H9 (cell line): ENCODE measurements around the gene PCDHB13. TPM values are rescaled to one million over a fixed set of nuclear protein-coding genes. Genes with fewer than 3 reads are reported as not detected.
"Not testable (repeated sequence)": the region's sequence is repeated elsewhere in the genome, so short reads cannot be mapped to it uniquely, and the experiment has no call there.

ENCODE experiments used
- DNase-seq: peaks from one replicate; pipeline ENCODE4 v3.0.0-alpha.2; 2017
- H2AFZ ChIP-seq: one replicate; pipeline ENCODE4 v1.6.1; 2013; ENCODE audit warnings: mild to moderate bottlenecking, low read length, control low read depth, moderate library complexity
- H2AK5ac ChIP-seq: 2 replicates; pipeline ENCODE4 v1.6.1; 2013; ENCODE audit warnings: low read length, control low read depth, mixed read lengths; ENCODE audit not compliant: insufficient read length
- H2BK120ac ChIP-seq: one replicate; pipeline ENCODE4 v1.6.1; 2013; ENCODE audit warnings: low read depth, mild to moderate bottlenecking, low read length, control low read depth, inconsistent platforms; ENCODE audit not compliant: poor library complexity, severe bottlenecking
- H2BK12ac ChIP-seq: 2 replicates; pipeline ENCODE4 v1.6.1; 2013; ENCODE audit warnings: low read length, control low read depth, mixed read lengths, low read depth; ENCODE audit not compliant: insufficient read length
- H2BK15ac ChIP-seq: 2 replicates; pipeline ENCODE4 v1.6.1; 2013; ENCODE audit warnings: low read depth, low read length, control low read depth
- H2BK20ac ChIP-seq: one replicate; pipeline ENCODE4 v1.6.1; 2013; ENCODE audit warnings: low read depth, mild to moderate bottlenecking, low read length, control low read depth, inconsistent platforms; ENCODE audit not compliant: poor library complexity, severe bottlenecking
- H2BK5ac ChIP-seq: 2 replicates; pipeline ENCODE4 v1.6.1; 2013; ENCODE audit warnings: low read length, control low read depth, mixed read lengths; ENCODE audit not compliant: insufficient read length
- H3K14ac ChIP-seq: 2 replicates; pipeline ENCODE4 v1.6.1; 2013; ENCODE audit warnings: low read length, control low read depth; ENCODE audit not compliant: insufficient read depth
- H3K18ac ChIP-seq: 2 replicates; pipeline ENCODE4 v1.6.1; 2013; ENCODE audit warnings: low read depth, mild to moderate bottlenecking, mixed read lengths, low read length, control low read depth; ENCODE audit not compliant: insufficient read length
- H3K23ac ChIP-seq: 2 replicates; pipeline ENCODE4 v1.6.1; 2013; ENCODE audit warnings: low read length, control low read depth, mixed read lengths, low read depth; ENCODE audit not compliant: insufficient read length
- H3K23me2 ChIP-seq: 2 replicates; pipeline ENCODE4 v1.6.1; 2013; ENCODE audit warnings: low read depth, mild to moderate bottlenecking, mixed read lengths, low read length, control low read depth; ENCODE audit not compliant: insufficient read length, poor library complexity, severe bottlenecking
- H3K27ac ChIP-seq: 2 replicates; pipeline ENCODE4 v1.5.1; 2013; ENCODE audit warnings: low read length, control low read depth, mixed read lengths, low read depth; ENCODE audit not compliant: insufficient read length
- H3K27me3 ChIP-seq: 2 replicates; pipeline ENCODE4 v1.6.1; 2013; ENCODE audit warnings: low read length, control low read depth, inconsistent platforms; ENCODE audit not compliant: insufficient read depth
- H3K4ac ChIP-seq: 2 replicates; pipeline ENCODE4 v1.6.1; 2013; ENCODE audit warnings: low read depth, mild to moderate bottlenecking, control low read depth, inconsistent platforms, low read length, moderate library complexity
- H3K4me1 ChIP-seq: 2 replicates; pipeline ENCODE4 v1.6.1; 2013; ENCODE audit warnings: low read length, control low read depth, inconsistent platforms; ENCODE audit not compliant: insufficient read depth
- H3K4me2 ChIP-seq: 2 replicates; pipeline ENCODE4 v1.6.1; 2013; ENCODE audit warnings: low read length, control low read depth, mixed read lengths; ENCODE audit not compliant: insufficient read length, insufficient read depth
- H3K56ac ChIP-seq: 2 replicates; pipeline ENCODE4 v1.6.1; 2013; ENCODE audit warnings: low read depth, mild to moderate bottlenecking, mixed read lengths, low read length, control low read depth; ENCODE audit not compliant: insufficient read length
- H3K79me1 ChIP-seq: 2 replicates; pipeline ENCODE4 v1.6.1; 2013; ENCODE audit warnings: low read depth, mild to moderate bottlenecking, moderate library complexity, low read length, control low read depth, inconsistent platforms; ENCODE audit not compliant: insufficient read depth, poor library complexity, severe bottlenecking
- H3K79me2 ChIP-seq: 2 replicates; pipeline ENCODE4 v1.6.1; 2013; ENCODE audit warnings: low read length, control low read depth, inconsistent platforms; ENCODE audit not compliant: insufficient read depth
- H3K9ac ChIP-seq: 2 replicates; pipeline ENCODE4 v1.6.1; 2013; ENCODE audit warnings: low read length, control low read depth, mixed read lengths; ENCODE audit not compliant: insufficient read length; ENCODE audit errors: extremely low read depth
- H3K9me3 ChIP-seq: one replicate; pipeline ENCODE4 v1.6.1; 2013; ENCODE audit warnings: low read depth, low read length, inconsistent platforms; ENCODE audit not compliant: control insufficient read depth
- H3T11ph ChIP-seq: one replicate; pipeline ENCODE4 v1.6.1; 2013; ENCODE audit warnings: mild to moderate bottlenecking, low read length, control low read depth, inconsistent platforms
- H4K20me1 ChIP-seq: one replicate; pipeline ENCODE4 v1.6.1; 2013; ENCODE audit not compliant: control insufficient read depth, insufficient read length, insufficient read depth
- H4K5ac ChIP-seq: 2 replicates; pipeline ENCODE4 v1.6.1; 2013; ENCODE audit warnings: low read depth, mild to moderate bottlenecking, mixed read lengths, low read length, control low read depth; ENCODE audit not compliant: insufficient read length
- H4K8ac ChIP-seq: replicated peaks from 2 replicates; pipeline ENCODE4 v1.6.1; 2013; ENCODE audit warnings: low read length, control low read depth, mixed read lengths, low read depth; ENCODE audit not compliant: insufficient read length
- H4K91ac ChIP-seq: 2 replicates; pipeline ENCODE4 v1.6.1; 2013; ENCODE audit warnings: low read depth, mild to moderate bottlenecking, moderate library complexity, mixed read lengths, low read length, control low read depth; ENCODE audit not compliant: insufficient read length
- H3K27ac Mint-ChIP-seq, 3 experiments: 2 replicates in 2 of 3; 3 replicates in 1 of 3; pipeline ENCODE4 v1.8.0; 2020 to 2021; ENCODE audit warnings: mixed read lengths in 3 of 3, mild to moderate bottlenecking in 1 of 3, moderate library complexity in 1 of 3
- H3K27me3 Mint-ChIP-seq: 2 replicates; pipeline ENCODE4 v1.8.0; 2021; ENCODE audit warnings: low read depth, mild to moderate bottlenecking, moderate library complexity, mixed read lengths
- H3K36me3 Mint-ChIP-seq, 3 experiments: 2 replicates in 2 of 3; 3 replicates in 1 of 3; pipeline ENCODE4 v1.8.0; 2020 to 2021; ENCODE audit warnings: low read depth in 3 of 3, mixed read lengths in 3 of 3; ENCODE audit not compliant: insufficient read depth in 1 of 3
- H3K4me1 Mint-ChIP-seq, 2 experiments: 2 replicates each; pipeline ENCODE4 v1.8.0; 2020; ENCODE audit warnings: mixed read lengths in 2 of 2
- H3K4me3 Mint-ChIP-seq, 2 experiments: 2 replicates in 1 of 2; 3 replicates in 1 of 2; pipeline ENCODE4 v1.8.0; 2020 to 2021; ENCODE audit warnings: mild to moderate bottlenecking in 2 of 2, mixed read lengths in 2 of 2, moderate library complexity in 1 of 2
- H3K9me3 Mint-ChIP-seq, 2 experiments: 2 replicates in 1 of 2; 3 replicates in 1 of 2; pipeline ENCODE4 v1.8.0; 2020; ENCODE audit warnings: mild to moderate bottlenecking in 2 of 2, mixed read lengths in 2 of 2, moderate library complexity in 1 of 2
- WGBS: extraction: QIAGEN DNeasy Blood & Tissue Kit; methylation state at CpG from one replicate; pipeline ENCODE4 v1.1.7; 2013; ENCODE audit warnings: missing lambda C conversion rate, low lambda C conversion rate, mixed read lengths; ENCODE audit not compliant: insufficient read length; ENCODE audit errors: extremely low coverage; 5-methylcytosine and 5-hydroxymethylcytosine counted together
- total RNA-seq: library from RNA; stranded (reverse); gene quantifications from 2 replicates; pipeline ENCODE4 v1.2.1, GENCODE V29; 2021

Gene PCDHB13
- total RNA-seq, 1 experiment from 2014 or later = 1.7 TPM

DNA sequence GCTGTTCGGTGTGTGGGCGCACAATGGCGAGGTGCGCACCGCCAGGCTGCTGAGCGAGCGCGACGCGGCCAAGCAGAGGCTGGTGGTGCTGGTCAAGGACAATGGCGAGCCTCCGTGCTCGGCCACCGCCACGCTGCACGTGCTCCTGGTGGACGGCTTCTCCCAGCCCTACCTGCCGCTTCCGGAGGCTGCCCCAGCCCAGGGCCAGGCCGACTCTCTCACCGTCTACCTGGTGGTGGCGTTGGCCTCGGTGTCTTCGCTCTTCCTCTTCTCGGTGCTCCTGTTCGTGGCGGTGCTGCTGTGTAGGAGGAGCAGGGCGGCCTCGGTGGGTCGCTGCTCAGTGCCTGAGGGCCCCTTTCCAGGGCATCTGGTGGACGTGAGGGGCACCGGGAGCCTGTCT lies 33.8 kb upstream of the PCDHB13 start:
- WGBS = no CpG with 5 or more reads among the region's 32 CpGs
- DNase-seq = not testable (repeated sequence)

More for the DNA sequence above, 33.8 kb upstream of the PCDHB13 start:
- H3K18ac ChIP-seq, H3K23ac ChIP-seq, H2AK5ac ChIP-seq, H3K4ac ChIP-seq, H3K27ac Mint-ChIP-seq, H3K27me3 Mint-ChIP-seq, H3K14ac ChIP-seq, H3K79me2 ChIP-seq, H4K20me1 ChIP-seq, H3K9me3 ChIP-seq, H3K4me1 ChIP-seq, H4K5ac ChIP-seq, H4K8ac ChIP-seq, H3K4me2 ChIP-seq, H3T11ph ChIP-seq, H3K79me1 ChIP-seq, H3K56ac ChIP-seq, H3K23me2 ChIP-seq, H3K27me3 ChIP-seq, H3K4me3 Mint-ChIP-seq, H2BK5ac ChIP-seq, H3K27ac ChIP-seq, H2BK20ac ChIP-seq, H2BK15ac ChIP-seq, H2BK12ac ChIP-seq, H2BK120ac ChIP-seq, H3K4me1 Mint-ChIP-seq, H3K9ac ChIP-seq, H4K91ac ChIP-seq, H2AFZ ChIP-seq: not testable (repeated sequence)
- peaks cover 20 to 26% of the 10 kb centered on the region in 2 experiments for H3K9me3 Mint-ChIP-seq
- peaks cover 9 to 24% (median 13%) of the 10 kb centered on the region in 3 experiments for H3K36me3 Mint-ChIP-seq
